NT2/D1 (cell line): ENCODE measurements around the gene PARP8.

Experiments
- DNase-seq: peaks from one replicate; pipeline ENCODE4 v3.0.0-alpha.2; 2011; ENCODE audit warnings: low read depth, low spot score
- H3K27me3 ChIP-seq: 2 replicates; pipeline ENCODE4 v1.6.0; 2011; ENCODE audit warnings: mild to moderate bottlenecking; ENCODE audit not compliant: insufficient read length, insufficient read depth
- H3K36me3 ChIP-seq: 2 replicates; pipeline ENCODE4 v1.6.1; 2011; ENCODE audit warnings: mild to moderate bottlenecking, low read length, mixed read lengths; ENCODE audit not compliant: insufficient read depth, insufficient read length
- H3K4me1 ChIP-seq: 2 replicates; pipeline ENCODE4 v1.5.1; 2011; ENCODE audit not compliant: insufficient read depth, insufficient read length
- H3K4me3 ChIP-seq: 2 replicates; pipeline ENCODE4 v1.5.1; 2011; ENCODE audit warnings: low read depth; ENCODE audit not compliant: insufficient read length
- H3K9ac ChIP-seq: 2 replicates; pipeline ENCODE4 v1.6.0; 2011; ENCODE audit warnings: low read depth; ENCODE audit not compliant: insufficient read length
- H3K9me3 ChIP-seq: 2 replicates; pipeline ENCODE4 v1.5.1; 2011; ENCODE audit warnings: mild to moderate bottlenecking, low read length; ENCODE audit not compliant: insufficient read depth
- SUZ12 ChIP-seq: IDR thresholded peaks from 2 replicates; pipeline ENCODE4 v1.6.1; 2011; ENCODE audit not compliant: insufficient read length, insufficient read depth; ENCODE audit errors: extremely low read depth
- YY1 ChIP-seq: IDR thresholded peaks from 2 replicates; pipeline ENCODE4 v1.6.1; 2011; ENCODE audit not compliant: insufficient read length, insufficient read depth
- ZNF274 ChIP-seq: IDR thresholded peaks from 2 replicates; pipeline ENCODE4 v1.6.1; 2011; ENCODE audit warnings: mild to moderate bottlenecking, low read depth, low read length

The PARP8 gene

DNA sequence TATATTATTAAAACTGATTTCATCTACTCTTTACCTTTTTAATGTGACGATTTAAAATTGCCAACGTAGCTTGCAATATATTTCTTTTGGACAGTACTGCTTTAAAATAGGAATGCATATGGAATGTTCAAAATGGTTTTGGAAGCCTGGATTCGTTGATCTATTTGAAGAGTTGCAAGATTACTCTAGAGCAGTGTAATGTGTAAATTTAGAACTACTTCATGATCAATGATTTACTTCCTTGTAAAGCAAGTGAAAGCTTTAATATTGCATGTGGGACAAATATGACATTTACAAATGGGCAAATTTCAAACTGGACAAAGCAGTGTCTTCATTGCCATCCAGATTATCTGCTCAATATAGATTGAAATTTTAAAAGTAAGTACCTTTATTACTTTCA, 38.3 kb downstream of the PARP8 start:
- no peaks in the 10 kb centered on the region for H3K4me1 ChIP-seq
- H3K4me3 ChIP-seq = no peak overlapping the region
- H3K9me3 ChIP-seq = no peaks in the 10 kb centered on the region
- H3K36me3 ChIP-seq = no peaks in the 10 kb centered on the region
- H3K27me3 ChIP-seq = no peaks in the 10 kb centered on the region
- no peak overlapping the region for H3K9ac ChIP-seq
- TF ChIP-seq ZNF274 (no peak), SUZ12 (no peak), YY1 (no peak)
- DNase-seq = no peak

DNA sequence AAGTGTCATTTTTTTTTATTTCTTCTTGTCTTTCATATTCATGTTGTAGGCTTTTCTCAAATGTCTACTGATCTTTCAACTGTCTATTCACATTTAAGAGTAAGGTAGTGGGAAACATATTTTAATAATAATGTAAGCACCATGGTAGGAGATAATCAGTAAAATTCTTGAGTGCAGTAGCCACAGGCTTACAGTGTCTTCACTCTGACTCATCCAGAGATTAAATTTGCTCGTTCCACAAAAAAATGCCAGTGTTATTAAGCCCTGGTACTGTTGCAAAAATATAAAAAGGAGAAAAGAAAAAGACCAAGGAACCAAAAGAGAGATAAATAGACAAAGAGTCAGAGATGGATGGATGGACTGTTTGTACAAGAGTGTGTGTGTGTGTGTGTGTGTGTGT, 43.0 kb downstream of the PARP8 start:
- no peaks in the 10 kb centered on the region for H3K4me1 ChIP-seq
- no peak for TF ChIP-seq SUZ12
- no peak for TF ChIP-seq YY1
- H3K9me3 ChIP-seq = no peaks in the 10 kb centered on the region
- no peak for DNase-seq
- H3K36me3 ChIP-seq = no peaks in the 10 kb centered on the region
- no peaks in the 10 kb centered on the region for H3K27me3 ChIP-seq
- no peak overlapping the region for H3K9ac ChIP-seq
- no peak overlapping the region for H3K4me3 ChIP-seq

DNA sequence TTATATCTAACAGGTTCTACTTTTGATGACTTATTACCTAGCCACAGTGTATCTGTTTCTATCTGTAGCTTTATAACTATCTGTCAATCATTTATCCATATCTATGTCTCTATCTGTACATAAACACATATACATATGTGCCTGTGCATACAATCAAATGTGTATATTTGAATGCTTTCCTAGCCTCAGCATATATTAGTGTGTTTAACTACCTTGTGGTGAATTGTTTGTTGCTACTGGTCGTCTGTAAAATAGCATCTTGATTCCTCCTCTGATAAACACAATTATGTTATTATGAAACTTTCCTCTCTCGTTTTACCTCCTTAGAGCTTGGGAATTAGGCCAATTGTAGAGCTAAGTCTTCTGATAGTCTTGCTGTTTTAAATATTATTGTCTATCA, 44.4 kb downstream of the PARP8 start:
- no peak for TF ChIP-seq ZNF274
- no peak for TF ChIP-seq YY1
- no peak for TF ChIP-seq SUZ12
- Histone ChIP-seq H3K9ac (no peak overlapping the region), H3K27me3 (no peaks in the 10 kb centered on the region), H3K4me1 (no peaks in the 10 kb centered on the region), H3K36me3 (no peaks in the 10 kb centered on the region), H3K9me3 (no peaks in the 10 kb centered on the region), H3K4me3 (no peak overlapping the region)
- no peak for DNase-seq

DNA sequence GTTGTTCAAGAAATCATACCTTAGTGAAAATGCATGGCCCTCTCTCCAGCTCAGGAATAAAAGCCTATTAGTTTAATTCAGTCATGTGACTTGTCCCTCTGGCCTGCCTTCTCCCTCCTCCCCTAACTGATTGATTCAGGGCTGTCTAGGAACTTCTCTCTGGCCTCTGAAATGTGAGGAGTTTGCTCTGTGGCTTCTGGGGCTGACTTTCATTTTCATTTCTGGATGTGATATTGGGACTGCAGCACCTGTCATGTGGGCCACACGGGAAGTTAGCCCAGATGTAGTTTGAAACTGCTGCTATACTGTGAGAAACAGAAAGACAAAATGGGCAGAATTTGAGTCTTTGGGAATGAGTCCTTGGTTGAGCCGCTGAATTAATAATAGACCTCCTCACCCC, 44.8 kb downstream of the PARP8 start:
- no peak for DNase-seq
- Histone ChIP-seq H3K9ac (no peak overlapping the region), H3K9me3 (no peaks in the 10 kb centered on the region)

DNA sequence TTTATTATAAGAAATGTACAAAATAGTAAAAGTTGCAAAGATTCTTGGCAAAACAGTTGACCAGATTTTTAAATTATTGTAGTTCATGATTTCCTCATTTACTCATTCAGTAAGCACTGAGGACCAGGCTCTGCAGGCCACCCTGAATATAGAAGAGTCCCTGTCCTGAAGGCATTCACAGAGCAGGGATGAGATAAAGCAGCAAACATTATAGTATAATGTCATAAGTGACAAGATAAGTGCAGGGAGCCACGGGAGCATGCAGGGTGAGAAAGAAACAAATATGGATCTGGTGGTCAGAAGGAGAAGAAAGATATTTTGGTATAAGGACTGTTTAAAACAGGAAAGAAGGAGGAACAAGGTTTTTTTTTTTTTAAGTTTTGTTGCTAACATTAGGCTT, 46.0 kb downstream of the PARP8 start:
- Histone ChIP-seq H3K4me3 (no peak overlapping the region), H3K9me3 (no peaks in the 10 kb centered on the region), H3K9ac (no peak overlapping the region), H3K27me3 (no peaks in the 10 kb centered on the region), H3K4me1 (no peaks in the 10 kb centered on the region), H3K36me3 (no peaks in the 10 kb centered on the region)
- TF ChIP-seq YY1 (no peak), ZNF274 (no peak), SUZ12 (no peak)
- DNase-seq = no peak

More for the DNA sequence above, 44.8 kb downstream of the PARP8 start:
- TF ChIP-seq SUZ12 (no peak), ZNF274 (no peak), YY1 (no peak)
- H3K27me3 ChIP-seq = no peaks in the 10 kb centered on the region
- no peak overlapping the region for H3K4me3 ChIP-seq
- no peaks in the 10 kb centered on the region for H3K4me1 ChIP-seq
- no peaks in the 10 kb centered on the region for H3K36me3 ChIP-seq

DNA sequence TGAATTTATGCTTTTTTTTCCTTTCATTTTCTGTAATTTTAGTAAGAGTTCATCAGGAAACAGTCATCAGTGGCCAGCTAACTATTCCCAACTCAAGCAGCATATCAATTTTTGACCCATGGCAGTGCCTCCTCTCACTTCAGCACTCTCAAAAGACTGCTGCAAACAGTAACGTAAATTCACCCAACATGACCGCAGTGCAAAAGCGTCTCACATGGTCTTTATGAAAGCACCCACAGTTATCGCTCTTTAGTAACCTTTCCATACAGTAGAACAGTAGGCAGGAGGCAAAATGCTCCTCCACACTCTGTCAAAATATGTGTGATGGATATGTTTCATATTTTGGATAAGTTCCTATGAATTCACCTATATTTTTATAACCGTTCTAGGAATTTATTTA, 48.6 kb downstream of the PARP8 start:
- no peaks in the 10 kb centered on the region for H3K9me3 ChIP-seq
- no peak for TF ChIP-seq SUZ12
- TF ChIP-seq ZNF274 = no peak
- no peak for TF ChIP-seq YY1
- H3K27me3 ChIP-seq = no peaks in the 10 kb centered on the region
- no peak overlapping the region for H3K9ac ChIP-seq
- no peak overlapping the region for H3K4me3 ChIP-seq
- H3K4me1 ChIP-seq = no peaks in the 10 kb centered on the region
- H3K36me3 ChIP-seq = no peaks in the 10 kb centered on the region
- DNase-seq = no peak

DNA sequence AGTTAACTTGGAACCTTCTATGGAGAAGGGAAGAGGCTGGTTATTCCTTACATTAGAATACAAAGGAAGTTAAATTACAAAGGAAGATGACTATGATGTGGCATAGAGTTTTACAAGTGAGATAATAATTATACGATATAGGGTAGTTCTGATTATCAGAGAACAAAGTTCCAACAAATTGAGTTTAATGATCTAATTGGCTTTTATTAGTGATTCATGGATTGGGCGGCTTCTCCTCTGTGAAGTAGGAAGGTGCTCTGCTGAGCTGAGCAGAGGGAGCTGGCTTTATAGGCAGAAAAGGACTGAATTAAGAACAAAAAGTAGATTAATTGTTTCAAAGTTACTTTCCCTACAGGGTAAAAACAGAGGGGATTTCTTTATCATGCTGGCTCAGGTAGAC, 49.7 kb downstream of the PARP8 start:
- TF ChIP-seq ZNF274 (no peak), YY1 (no peak), SUZ12 (no peak)
- Histone ChIP-seq H3K9ac (no peak overlapping the region), H3K9me3 (no peaks in the 10 kb centered on the region), H3K27me3 (no peaks in the 10 kb centered on the region), H3K36me3 (no peaks in the 10 kb centered on the region), H3K4me3 (no peak overlapping the region), H3K4me1 (no peaks in the 10 kb centered on the region)
- DNase-seq = no peak

DNA sequence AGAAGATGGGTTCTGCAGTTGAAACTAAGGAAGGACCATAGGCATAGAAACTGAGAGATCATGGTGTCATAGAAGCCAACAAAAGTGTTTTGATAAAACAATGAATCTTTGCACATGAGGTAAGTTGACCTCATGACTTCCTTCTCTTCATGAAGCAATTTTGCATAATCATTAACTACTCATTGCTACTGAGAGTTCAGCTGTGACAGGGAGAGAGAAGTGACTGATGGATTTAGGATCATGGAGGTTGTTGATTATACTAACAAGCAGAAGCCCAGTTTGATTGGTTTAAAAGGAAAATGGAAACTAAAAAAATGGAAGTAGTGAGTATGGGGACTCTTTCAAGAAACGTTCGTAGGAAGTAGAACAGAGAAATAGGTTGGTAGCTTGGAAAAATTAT, 51.2 kb downstream of the PARP8 start:
- TF ChIP-seq ZNF274 (no peak), YY1 (no peak), SUZ12 (no peak)
- no peaks in the 10 kb centered on the region for H3K27me3 ChIP-seq
- no peak overlapping the region for H3K4me3 ChIP-seq
- DNase-seq = no peak
- no peaks in the 10 kb centered on the region for H3K36me3 ChIP-seq
- H3K9me3 ChIP-seq = no peaks in the 10 kb centered on the region
- no peaks in the 10 kb centered on the region for H3K4me1 ChIP-seq
- H3K9ac ChIP-seq = no peak overlapping the region
